ENCODE results near the gene MAN2C1. TPM values are rescaled to one million over a fixed set of nuclear protein-coding genes. Genes with fewer than 3 reads are reported as not detected.
"Not testable (repeated sequence)": the region's sequence is repeated elsewhere in the genome, so short reads cannot be mapped to it uniquely, and the experiment has no call there.

The MAN2C1 gene
- polyA plus RNA-seq, 3 donors: 105 to 232 (median 172) TPM

DNA sequence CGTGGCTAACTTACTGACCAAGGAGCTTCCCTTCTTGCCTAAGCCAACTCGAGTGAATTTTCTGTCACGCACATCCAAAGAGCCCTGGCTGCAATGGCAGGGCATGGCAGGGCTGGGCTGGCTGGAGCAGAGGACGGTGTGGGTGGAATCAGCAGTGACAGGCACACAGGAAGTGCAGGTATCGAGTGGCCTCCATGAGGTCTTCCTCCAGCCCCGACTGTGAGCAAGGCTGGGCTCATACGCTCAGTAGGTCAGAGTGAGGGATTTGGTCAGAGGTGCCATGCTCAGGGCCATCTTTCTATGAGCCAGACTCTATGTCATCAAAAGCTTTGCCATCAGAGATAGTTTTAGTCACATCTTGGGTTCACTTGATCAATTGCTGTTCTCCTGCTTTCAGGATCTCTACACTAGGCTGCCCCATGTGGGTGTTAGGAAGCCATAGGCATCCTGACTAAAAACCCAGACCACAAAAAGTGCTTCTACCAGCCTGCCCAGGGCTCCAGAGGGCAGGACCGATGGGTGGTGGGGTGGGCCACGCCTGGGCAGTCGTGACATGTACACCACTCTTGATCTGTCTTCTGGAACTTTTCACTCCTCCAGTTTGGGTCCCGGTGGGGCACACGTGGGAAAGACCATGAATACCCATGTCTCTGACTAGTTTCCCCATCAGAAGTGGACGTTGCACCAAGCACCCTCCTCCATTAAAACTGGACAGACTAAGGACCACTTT is 55.1 kb downstream of the MAN2C1 start:
- DNase-seq: no peak

DNA sequence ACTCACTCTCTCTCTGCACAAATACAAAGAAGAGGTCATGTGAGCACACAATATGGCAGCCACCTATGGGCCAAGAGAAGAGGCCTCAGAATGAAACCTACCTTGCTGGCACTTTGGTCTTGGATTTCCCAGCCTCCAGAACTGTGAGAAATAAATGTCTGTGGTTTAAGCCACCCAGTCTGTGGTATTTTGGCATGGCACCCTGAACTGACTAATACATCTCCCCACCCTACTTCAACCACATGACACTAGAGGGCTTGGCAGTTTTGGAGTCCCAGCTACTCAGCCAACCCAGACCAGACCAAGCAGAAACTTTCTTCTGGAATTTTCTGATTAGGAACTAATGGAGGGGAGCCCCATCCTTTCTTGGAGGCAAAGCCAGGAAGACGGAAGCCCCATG is 55.9 kb downstream of the MAN2C1 start:
- not testable (repeated sequence) for DNase-seq

DNA sequence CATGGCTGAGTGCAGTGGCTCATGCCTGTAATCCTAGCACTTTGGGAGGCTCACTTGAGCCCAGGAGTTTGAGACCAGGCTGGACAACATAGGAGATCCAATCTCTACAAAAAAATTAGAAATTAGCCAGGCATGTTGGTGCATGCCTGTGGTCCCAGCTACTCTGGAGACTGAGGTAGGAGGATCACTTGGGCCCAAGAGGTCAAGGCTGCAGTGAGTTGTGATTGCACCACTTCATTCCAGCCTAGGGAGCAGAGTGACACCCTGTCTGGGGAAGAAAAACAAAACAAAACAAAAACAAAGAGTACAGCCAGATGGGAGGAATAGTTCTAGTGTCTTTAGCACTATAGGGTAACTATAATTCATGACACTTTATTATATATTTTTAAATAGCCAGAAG is 58.7 kb downstream of the MAN2C1 start:
- DNase-seq: no peak

DNA sequence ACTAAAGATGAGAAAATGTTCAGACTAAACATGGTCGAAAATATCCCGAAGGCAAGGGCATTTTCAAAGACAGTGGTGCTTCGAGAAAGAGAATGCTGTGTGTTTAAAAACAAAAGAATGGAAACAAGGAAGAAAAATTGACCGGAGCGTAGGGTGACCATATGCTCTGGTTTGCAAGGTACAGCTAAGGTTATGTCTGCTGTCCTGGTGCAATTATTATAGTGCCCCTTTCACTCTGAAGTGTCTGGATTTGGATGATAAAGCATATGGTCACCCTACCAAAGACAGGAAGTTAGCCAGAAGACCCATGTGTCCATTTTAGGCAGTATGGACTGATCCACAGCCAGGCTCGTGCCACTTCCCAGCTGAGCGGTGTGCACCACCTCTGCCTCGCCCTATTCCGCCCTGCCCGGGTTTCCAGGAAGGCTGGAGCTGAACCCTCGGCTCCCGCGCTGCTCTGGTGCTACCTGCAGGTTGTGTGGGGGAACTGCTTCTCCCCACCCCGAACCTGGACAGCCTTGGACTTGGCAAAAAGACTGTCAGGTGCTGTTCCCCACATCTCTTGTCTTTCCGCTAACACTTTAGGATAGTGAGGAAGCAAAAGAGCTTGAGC is 60.5 kb downstream of the MAN2C1 start:
- peak; percentile 15 for DNase-seq

DNA sequence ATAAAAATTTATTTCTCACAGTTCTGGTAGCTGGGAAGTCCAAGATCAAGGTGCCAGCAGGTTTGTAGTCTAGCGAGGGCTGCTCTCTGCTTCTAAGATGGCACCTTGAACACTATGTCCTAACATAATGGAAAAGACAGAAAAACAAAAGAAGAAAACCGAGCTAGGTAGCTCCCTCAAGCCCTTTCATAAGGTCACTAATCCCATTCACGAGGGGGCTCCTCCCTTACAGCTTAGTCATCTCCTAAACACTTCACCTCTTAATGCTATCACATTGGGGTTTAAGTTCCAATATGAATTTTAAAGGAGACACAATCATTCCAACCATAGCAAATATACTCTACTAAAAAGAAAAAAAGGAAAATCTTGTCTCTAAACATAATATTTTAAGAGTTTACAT is 62.2 kb downstream of the MAN2C1 start:
- no peak for DNase-seq

Other genes starting within 250 kb of the MAN2C1 start
- gene C15orf39, start 166.7 kb downstream of the MAN2C1 start, polyA plus RNA-seq (ENCODE audit: insufficient read length in 3 of 3): 10 to 100 TPM; 10.4 to 13.1 (median 11.1) TPM
- not detected for gene GOLGA6C, start 110.3 kb downstream of the MAN2C1 start, polyA plus RNA-seq (ENCODE audit: insufficient read length in 3 of 3)
- 1 to 10 TPM in 1 of 3 donors, under 1 TPM in 2; 0.13 to 1.1 (median 0.38) TPM for gene GOLGA6D, start 85.8 kb downstream of the MAN2C1 start, polyA plus RNA-seq (ENCODE audit: insufficient read length in 3 of 3)
- 100 to 1,000 TPM in 2 of 3 donors, 10 to 100 TPM in 1; 94.1 to 112 (median 106) TPM for gene COMMD4, start 32.5 kb downstream of the MAN2C1 start, polyA plus RNA-seq (ENCODE audit: insufficient read length in 3 of 3)
- 10 to 100 TPM; 17.9 to 35.5 (median 35.3) TPM for gene NEIL1, start 21.6 kb downstream of the MAN2C1 start, polyA plus RNA-seq (ENCODE audit: insufficient read length in 3 of 3)
- 10 to 100 TPM; 56.2 to 59.8 (median 56.3) TPM for gene SIN3A, start 83.1 kb upstream of the MAN2C1 start, polyA plus RNA-seq (ENCODE audit: insufficient read length in 3 of 3)
- 10 to 100 TPM; 39.1 to 45.9 (median 42.1) TPM for gene PTPN9, start 210.7 kb upstream of the MAN2C1 start, polyA plus RNA-seq (ENCODE audit: insufficient read length in 3 of 3)